KMS-11 (cell line): Measurements from ENCODE around the gene KIAA0513.

Source experiments
- H2AFZ ChIP-seq: fragments of 200-600 bp; sonication (generic); 2 replicates; pipeline ENCODE4 v1.6.1; 2016; ENCODE audit warnings: antibody characterized with exemption, mixed run types, low read depth
- H3K27ac ChIP-seq: fragments of 200-600 bp; sonication (generic); 2 replicates; pipeline ENCODE4 v1.6.1; 2016; ENCODE audit warnings: mild to moderate bottlenecking, mixed run types
- H3K27me3 ChIP-seq: fragments of 200-600 bp; sonication (generic); 2 replicates; pipeline ENCODE4 v1.6.1; 2017; ENCODE audit warnings: mild to moderate bottlenecking, low read depth, mixed run types, moderate library complexity; ENCODE audit not compliant: insufficient read depth
- H3K36me3 ChIP-seq: fragments of 200-600 bp; sonication (generic); 2 replicates; pipeline ENCODE4 v1.6.1; 2017; ENCODE audit warnings: mild to moderate bottlenecking, mixed run types; ENCODE audit not compliant: insufficient read depth
- H3K4me1 ChIP-seq: fragments of 200-600 bp; sonication (generic); 2 replicates; pipeline ENCODE4 v1.6.1; 2016; ENCODE audit warnings: mild to moderate bottlenecking, low read depth, mixed run types; ENCODE audit not compliant: poor library complexity, severe bottlenecking
- H3K4me2 ChIP-seq: fragments of 200-600 bp; sonication (generic); 2 replicates; pipeline ENCODE4 v1.7.0; 2016; ENCODE audit warnings: mild to moderate bottlenecking, mixed run types
- H3K4me3 ChIP-seq: fragments of 200-600 bp; sonication (generic); IDR thresholded peaks from 2 replicates; pipeline ENCODE4 v1.6.1; 2017; ENCODE audit warnings: low read depth, low read length, mixed read lengths; ENCODE audit not compliant: insufficient read depth
- H3K79me2 ChIP-seq: fragments of 200-600 bp; sonication (generic); 2 replicates; pipeline ENCODE4 v1.6.1; 2016; ENCODE audit warnings: low read depth, mixed run types; ENCODE audit not compliant: insufficient read depth
- H3K9ac ChIP-seq: fragments of 200-600 bp; sonication (generic); 2 replicates; pipeline ENCODE4 v1.6.1; 2016; ENCODE audit warnings: mild to moderate bottlenecking, mixed run types
- H4K20me1 ChIP-seq: fragments of 200-600 bp; sonication (generic); 2 replicates; pipeline ENCODE4 v1.6.1; 2016; ENCODE audit warnings: mild to moderate bottlenecking, mixed run types; ENCODE audit not compliant: insufficient read depth
- CTCF ChIP-seq: fragments of 200-600 bp; sonication (generic); conservative IDR thresholded peaks from 2 replicates; pipeline ENCODE4 v1.6.1; 2017; ENCODE audit warnings: low read depth, mild to moderate bottlenecking, antibody characterized with exemption, low read length, moderate library complexity, mixed read lengths

The KIAA0513 gene

GRCh38 chr16:85105475-85105874 is 77.9 kb downstream of the KIAA0513 start:
- Histone ChIP-seq H3K4me3 (no peak overlapping the region), H3K4me1 (no peaks in the 10 kb centered on the region), H3K9ac (no peak overlapping the region), H3K36me3 (no peaks in the 10 kb centered on the region), H3K4me2 (no peak overlapping the region), H2AFZ (no peak overlapping the region), H3K27me3 (peaks cover 87% of the 10 kb centered on the region), H3K79me2 (no peaks in the 10 kb centered on the region), H3K27ac (no peak overlapping the region), H4K20me1 (no peaks in the 10 kb centered on the region)
- no peak for TF ChIP-seq CTCF

GRCh38 chr16:85107083-85107482 is 79.5 kb downstream of the KIAA0513 start:
- no peak for TF ChIP-seq CTCF
- no peak overlapping the region for H3K9ac ChIP-seq
- H2AFZ ChIP-seq: no peak overlapping the region
- H4K20me1 ChIP-seq: no peaks in the 10 kb centered on the region
- H3K79me2 ChIP-seq: no peaks in the 10 kb centered on the region
- H3K4me2 ChIP-seq: no peak overlapping the region
- H3K4me3 ChIP-seq: no peak overlapping the region
- H3K4me1 ChIP-seq: no peaks in the 10 kb centered on the region
- no peaks in the 10 kb centered on the region for H3K36me3 ChIP-seq
- no peak overlapping the region for H3K27ac ChIP-seq
- peaks cover 94% of the 10 kb centered on the region for H3K27me3 ChIP-seq

- Histone ChIP-seq H3K79me2 (no peaks in the 10 kb centered on the region), H3K27ac (no peak overlapping the region)
- TF ChIP-seq CTCF: no peak
Observed at GRCh38 chr16:85107532-85107931, 79.9 kb downstream of the KIAA0513 start.

GRCh38 chr16:85110105-85110504 is 82.5 kb downstream of the KIAA0513 start:
- H3K9ac ChIP-seq: no peak overlapping the region
- H4K20me1 ChIP-seq: no peaks in the 10 kb centered on the region
- no peaks in the 10 kb centered on the region for H3K79me2 ChIP-seq
- H3K4me3 ChIP-seq: no peak overlapping the region
- H3K36me3 ChIP-seq: no peaks in the 10 kb centered on the region
- H3K4me1 ChIP-seq: peaks cover 3% of the 10 kb centered on the region
- peaks cover 81% of the 10 kb centered on the region for H3K27me3 ChIP-seq
- H3K4me2 ChIP-seq: no peak overlapping the region
- TF ChIP-seq CTCF: no peak
- no peak overlapping the region for H2AFZ ChIP-seq
- no peak overlapping the region for H3K27ac ChIP-seq

More at GRCh38 chr16:85107532-85107931, 79.9 kb downstream of the KIAA0513 start:
- no peak overlapping the region for H3K9ac ChIP-seq
- H3K4me1 ChIP-seq: no peaks in the 10 kb centered on the region
- H3K4me3 ChIP-seq: no peak overlapping the region
- no peak overlapping the region for H2AFZ ChIP-seq
- H3K36me3 ChIP-seq: no peaks in the 10 kb centered on the region
- no peaks in the 10 kb centered on the region for H4K20me1 ChIP-seq
- peaks cover 94% of the 10 kb centered on the region for H3K27me3 ChIP-seq
- H3K4me2 ChIP-seq: no peak overlapping the region

- H3K27me3 ChIP-seq: peaks cover 74% of the 10 kb centered on the region
- H3K4me3 ChIP-seq: no peak overlapping the region
- no peak overlapping the region for H2AFZ ChIP-seq
Observed at GRCh38 chr16:85111184-85111583, 83.6 kb downstream of the KIAA0513 start.

More at GRCh38 chr16:85111184-85111583, 83.6 kb downstream of the KIAA0513 start:
- no peaks in the 10 kb centered on the region for H4K20me1 ChIP-seq
- peaks cover 4% of the 10 kb centered on the region for H3K4me1 ChIP-seq
- H3K9ac ChIP-seq: no peak overlapping the region
- no peak for TF ChIP-seq CTCF
- no peak overlapping the region for H3K27ac ChIP-seq
- H3K36me3 ChIP-seq: no peaks in the 10 kb centered on the region
- no peak overlapping the region for H3K4me2 ChIP-seq
- H3K79me2 ChIP-seq: no peaks in the 10 kb centered on the region
